CMK (cell line): ENCODE data around the gene ZNF397.
"Not testable (repeated sequence)": the region's sequence is repeated elsewhere in the genome, so short reads cannot be mapped to it uniquely, and the experiment has no call there.

Experiments
- DNase-seq: peaks from one replicate; pipeline ENCODE4 v3.0.0-alpha.2; 2010; ENCODE audit warnings: low read depth

ZNF397 gene

GRCh38 chr18:35240664-35241447 lies at the start of gene ZNF397:
Gene ZNF397 (plus strand): TSS chr18:35241034. CDS start chr18:35242471, 1,437 bp downstream.
- peak; percentile 83 for DNase-seq

DNA sequence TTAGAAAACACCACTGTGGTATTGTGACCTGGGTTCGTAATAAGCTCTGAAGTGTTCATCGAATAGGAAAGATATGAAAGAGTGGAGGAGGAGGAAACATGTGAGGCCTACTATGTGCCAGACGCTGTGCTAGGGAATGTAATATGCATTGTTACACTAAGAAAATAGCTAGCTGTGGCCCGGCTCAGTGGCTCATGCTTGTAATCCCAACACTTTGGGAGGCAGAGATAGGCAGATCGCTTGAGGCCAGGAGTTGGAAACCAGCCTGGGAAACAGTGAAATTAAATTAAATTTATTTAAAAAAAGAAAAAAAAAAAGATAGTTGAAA lies 49.2 kb upstream of the ZNF397 start:
- DNase-seq = no peak

DNA sequence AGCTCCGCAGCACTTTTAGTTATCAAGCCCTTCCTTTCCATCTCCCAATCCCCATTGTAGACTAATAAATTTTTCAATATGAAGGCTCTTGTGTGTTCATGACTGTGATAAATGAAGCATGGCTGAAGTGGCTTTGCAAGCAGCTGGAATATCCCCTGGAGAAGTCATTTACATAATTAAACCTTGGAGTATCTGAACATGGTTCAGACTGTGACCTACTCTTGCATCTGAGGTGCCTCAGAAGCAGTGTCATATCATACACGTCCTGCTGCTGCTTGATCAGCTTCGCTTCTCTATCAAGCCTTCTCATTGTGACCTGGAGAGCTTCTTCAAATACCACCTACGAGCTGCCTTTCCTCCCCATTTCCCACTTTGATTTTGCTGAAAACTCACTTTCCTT lies 48.4 kb upstream of the ZNF397 start:
- no peak for DNase-seq

- DNase-seq = no peak
Measured at GRCh38 chr18:35193316-35193715, 47.5 kb upstream of the ZNF397 start.

- DNase-seq = no peak
Measured at GRCh38 chr18:35197296-35197695, 43.5 kb upstream of the ZNF397 start.

DNA sequence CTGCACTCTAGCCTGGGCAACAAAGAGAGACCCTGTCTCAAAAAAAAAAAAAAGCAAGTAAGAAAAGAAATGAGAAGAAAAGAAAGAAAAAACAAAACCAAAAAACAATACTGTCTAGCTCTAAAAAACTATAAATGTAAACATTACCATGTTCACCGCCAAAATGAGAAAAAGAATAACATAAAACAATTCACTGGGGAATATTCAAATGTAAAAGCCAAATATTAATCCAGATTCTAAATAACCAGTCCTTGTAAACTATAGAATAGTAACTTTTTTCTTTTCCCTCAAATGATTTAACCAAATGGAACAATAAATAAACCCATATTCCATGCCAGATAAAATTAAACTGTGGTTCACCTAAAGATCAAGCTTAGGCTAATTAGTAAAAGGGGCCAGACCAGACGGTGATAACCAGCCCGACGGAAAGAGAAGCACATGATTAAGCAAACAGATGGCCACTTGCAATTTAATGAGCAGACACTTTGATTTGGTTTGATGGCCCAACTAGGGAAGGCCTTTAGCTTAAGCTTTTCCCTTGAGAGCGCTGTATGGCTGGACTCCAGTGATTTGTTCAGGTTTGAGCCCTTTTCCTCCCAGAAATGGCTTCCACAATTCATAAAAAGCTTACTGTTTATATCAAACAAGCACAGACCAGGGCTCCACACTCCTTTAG lies 39.4 kb upstream of the ZNF397 start:
- no peak for DNase-seq

GRCh38 chr18:35203067-35203466 lies 37.8 kb upstream of the ZNF397 start:
- no peak for DNase-seq

DNA sequence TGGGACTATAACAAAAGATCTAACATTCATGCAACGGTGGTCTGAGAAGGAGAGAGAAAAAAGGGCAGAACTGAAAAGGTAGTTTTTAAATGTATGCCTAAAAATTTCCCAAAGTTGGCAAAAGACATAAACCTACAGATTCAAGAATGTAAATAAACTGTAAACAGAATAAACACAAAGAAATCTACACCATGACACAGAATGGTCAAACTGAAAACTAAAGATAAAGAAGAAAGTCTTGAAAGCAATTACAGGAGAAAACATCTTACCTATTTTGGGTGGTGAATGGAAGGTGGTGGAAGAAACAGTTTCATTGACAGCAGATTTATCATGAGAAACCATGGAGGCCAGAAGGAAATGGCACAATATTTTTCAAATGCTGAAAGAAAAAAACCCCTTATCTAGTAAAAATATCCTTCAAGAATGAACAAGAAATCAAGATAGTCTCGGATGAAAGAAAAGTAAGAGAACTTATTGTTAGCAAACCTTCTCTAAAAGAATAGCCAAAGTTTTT lies 35.6 kb upstream of the ZNF397 start:
- no peak for DNase-seq

GRCh38 chr18:35205746-35206458 lies 34.9 kb upstream of the ZNF397 start:
- not testable (repeated sequence) for DNase-seq

GRCh38 chr18:35215026-35215425 lies 25.8 kb upstream of the ZNF397 start:
- no peak for DNase-seq

DNA sequence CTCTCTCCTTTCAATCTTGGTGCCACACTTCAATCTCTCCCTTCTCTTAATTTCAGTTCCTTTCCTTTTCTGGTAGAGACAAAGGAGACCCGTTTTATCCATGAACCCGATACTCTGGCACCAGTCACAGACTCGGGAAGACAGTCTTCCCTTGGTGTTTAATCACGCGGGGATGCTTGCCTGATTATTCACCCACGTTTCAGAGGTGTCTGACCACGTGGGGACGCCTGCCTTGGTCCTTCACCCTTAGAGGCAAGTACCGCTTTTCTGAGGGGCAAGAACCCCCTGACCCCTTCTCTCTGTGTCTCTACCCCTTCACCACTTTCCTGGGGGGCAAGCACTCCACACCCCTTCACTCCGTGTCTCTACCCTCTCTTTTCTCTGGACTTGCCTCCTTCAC lies 24.2 kb upstream of the ZNF397 start:
- DNase-seq = not testable (repeated sequence)

DNA sequence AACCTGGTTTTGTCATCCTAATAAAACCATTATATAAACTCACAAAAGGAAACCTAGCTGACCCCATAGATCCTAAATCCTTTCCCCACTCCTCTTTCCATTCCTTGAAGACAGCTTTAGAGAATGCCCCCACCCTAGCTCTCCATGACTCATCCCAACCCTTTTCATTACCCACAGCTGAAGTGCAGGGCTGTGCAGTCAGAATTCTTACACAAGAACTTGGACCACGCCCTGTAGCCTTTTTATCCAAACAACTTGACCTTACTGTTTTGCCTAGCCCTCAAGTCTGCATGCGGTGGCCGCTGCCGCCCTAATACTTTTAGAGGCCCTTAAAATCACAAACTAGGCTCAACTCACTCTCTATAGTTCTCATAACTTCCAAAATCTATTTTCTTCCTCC lies 21.5 kb upstream of the ZNF397 start:
- DNase-seq = not testable (repeated sequence)

DNA sequence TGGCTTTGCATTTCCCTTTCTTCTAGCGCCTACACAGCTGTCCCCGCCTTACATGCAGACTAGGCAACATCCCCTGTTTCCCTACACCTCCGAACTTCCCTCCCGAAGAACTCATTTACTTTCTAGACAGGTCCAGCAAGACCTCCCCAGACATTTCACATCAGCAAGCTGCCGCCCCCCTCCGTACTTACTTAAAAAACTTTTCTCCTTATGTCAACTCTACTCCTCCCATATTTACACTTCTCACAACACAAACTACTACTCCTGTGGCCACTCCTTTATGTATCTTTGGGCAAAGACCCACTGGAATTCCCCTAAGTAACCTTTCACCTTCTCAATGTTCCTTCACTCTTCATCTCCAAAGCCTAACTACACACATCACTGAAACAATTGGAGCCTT lies 20.4 kb upstream of the ZNF397 start:
- no peak for DNase-seq

- DNase-seq = no peak
Measured at GRCh38 chr18:35223797-35224196, 17.0 kb upstream of the ZNF397 start.

DNA sequence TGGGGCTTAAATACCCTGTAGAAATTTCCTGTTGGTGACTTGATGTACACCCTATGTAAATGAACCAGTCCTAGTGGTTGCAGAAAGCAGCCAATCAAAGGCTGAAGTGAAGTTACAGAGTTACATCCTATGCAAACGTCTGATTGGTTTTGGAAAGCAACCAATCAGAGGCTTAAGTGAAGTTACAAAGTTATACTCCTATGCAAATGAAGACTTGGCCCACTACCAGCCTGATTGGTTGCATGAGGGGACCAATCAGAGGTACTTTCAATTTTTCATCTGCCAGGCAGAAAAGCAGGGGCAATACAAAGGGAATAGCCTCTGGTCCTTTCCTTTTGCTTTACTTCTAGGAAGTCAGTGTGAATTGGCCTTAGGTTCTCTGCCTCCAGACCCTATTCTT lies 13.6 kb upstream of the ZNF397 start:
- DNase-seq = no peak

DNA sequence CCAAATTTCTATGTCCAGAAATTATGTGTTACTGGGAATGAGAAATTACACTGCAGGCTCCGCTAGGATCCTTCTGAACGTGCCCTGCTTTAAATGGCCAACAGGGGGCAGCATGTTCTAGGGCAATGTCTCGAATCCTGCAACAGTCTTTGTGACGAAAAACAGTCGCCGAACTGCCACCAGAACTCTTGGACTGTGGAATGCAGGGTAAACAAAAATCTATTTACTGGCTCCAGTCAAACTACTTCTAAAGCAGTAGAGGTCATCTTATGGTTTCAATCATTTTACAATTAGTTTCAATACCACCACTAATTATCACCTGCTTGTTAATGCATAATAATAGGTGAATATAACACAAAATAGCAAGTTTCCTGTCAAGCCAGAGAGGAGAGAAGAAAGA lies 9.8 kb upstream of the ZNF397 start:
- peak; percentile 58 for DNase-seq

GRCh38 chr18:35236571-35237363 lies 4.1 kb upstream of the ZNF397 start:
- DNase-seq = no peak

- DNase-seq = no peak
Measured at GRCh38 chr18:35239314-35239713, 1.5 kb upstream of the ZNF397 start.

DNA sequence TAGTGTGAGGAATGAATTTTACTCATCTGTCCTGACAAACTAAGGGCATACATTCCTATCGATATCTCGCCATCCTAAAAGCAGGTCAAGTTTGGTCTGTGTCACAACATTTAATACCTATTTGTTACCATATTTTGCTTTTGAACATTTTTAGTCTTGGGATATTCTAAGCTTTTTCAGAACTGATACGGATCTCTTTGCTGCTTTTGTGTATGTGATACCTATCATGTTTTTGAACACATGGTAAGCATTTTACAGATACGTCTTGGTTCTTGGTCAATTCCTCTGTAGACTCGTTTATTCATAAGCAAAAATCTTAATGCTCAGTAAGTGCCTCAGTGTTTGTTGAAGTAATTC lies 592 bp downstream of the ZNF397 start:
- DNase-seq = no peak

DNA sequence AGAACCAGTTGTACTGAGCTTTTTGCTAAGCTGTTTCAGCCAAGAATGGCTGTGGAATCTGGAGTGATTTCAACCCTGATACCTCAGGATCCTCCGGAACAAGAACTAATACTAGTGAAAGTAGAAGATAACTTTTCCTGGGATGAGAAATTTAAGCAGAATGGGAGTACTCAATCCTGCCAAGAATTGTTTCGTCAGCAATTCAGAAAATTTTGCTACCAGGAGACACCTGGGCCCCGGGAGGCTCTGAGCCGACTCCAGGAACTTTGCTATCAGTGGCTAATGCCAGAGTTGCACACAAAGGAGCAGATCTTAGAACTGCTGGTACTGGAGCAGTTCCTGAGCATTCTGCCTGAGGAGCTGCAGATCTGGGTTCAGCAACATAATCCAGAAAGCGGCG lies 1.6 kb downstream of the ZNF397 start:
- DNase-seq = no peak

GRCh38 chr18:35244671-35245070 lies 3.8 kb downstream of the ZNF397 start:
- DNase-seq = no peak

GRCh38 chr18:35245719-35246317 lies 5.0 kb downstream of the ZNF397 start:
- DNase-seq = no peak
